ENCODE measurements around the gene ATMIN. TPM values are rescaled to one million over a fixed set of nuclear protein-coding genes. Genes with fewer than 3 reads are reported as not detected.

The ATMIN gene
- total RNA-seq, 5 donors from 2014 or later (not counting 1 experiment from before 2014, with no cell fraction given), result 30.2 to 36.2 (median 31.8) TPM

- no peak for ATAC-seq (replicated peaks in 1 of 4)
- peaks cover 6% of the 10 kb centered on the region for H3K36me3 Mint-ChIP-seq
- POLR2A ChIA-PET, result interaction anchor here in 1 of 2 donors (0.6 kb wide), 1 partner anchor 1941 kb away, joined by 3 read pairs; no protein-coding TSS in a partner anchor
- Histone ChIP-seq H3K27ac (ENCODE audit: low read length) (peak overlapping the region; percentile 96), H3K4me1 (ENCODE audit: control insufficient read depth in 1 of 2, extremely low read depth in 1 of 2, insufficient read depth in 2 of 2, low read length in 2 of 2) (peaks cover 11 to 29% of the 10 kb centered on the region in 2 experiments), H3K9me3 (no peaks in the 10 kb centered on the region), H3K36me3 (ENCODE audit: control insufficient read depth in 2 of 2, extremely low read depth in 1 of 2, insufficient read depth in 1 of 2, low read length in 1 of 2) (no peaks in the 10 kb centered on the region), H3K4me3 (ENCODE audit: control insufficient read depth in 1 of 2, extremely low read depth in 1 of 2, low read length in 1 of 2) (peak overlapping the region; percentile 83 to 91), H3K27me3 (replicated peaks in 1 of 2; ENCODE audit: control insufficient read depth in 2 of 2, extremely low read depth in 1 of 2, insufficient read depth in 2 of 2, low read length in 1 of 2) (no peaks in the 10 kb centered on the region)
- H3K27ac Mint-ChIP-seq, result peak overlapping the region; percentile 100
- H3K9me3 Mint-ChIP-seq, result no peaks in the 10 kb centered on the region
- DNase-seq, result no peak
- no CpG with 5 or more reads among the region's 12 CpGs for WGBS (ENCODE audit: insufficient coverage)
- peak overlapping the region; percentile 88 to 97 (median 93) for H3K4me3 Mint-ChIP-seq
- peaks cover 31 to 35% (median 35%) of the 10 kb centered on the region in 3 donors for H3K4me1 Mint-ChIP-seq
- CTCF ChIA-PET, result interaction anchor here in 1 of 2 donors (0.6 to 4.9 kb wide), 4 partner anchors 10 to 28 kb away, joined by 3 to 29 read pairs (median 3); partner anchors contain the start of gene ATMIN
- no peaks in the 10 kb centered on the region for H3K27me3 Mint-ChIP-seq
Observed at GRCh38 chr16:81008505-81008789, 27.2 kb upstream of the ATMIN start.

- Histone ChIP-seq H3K4me1 (ENCODE audit: control insufficient read depth in 1 of 2, extremely low read depth in 1 of 2, insufficient read depth in 2 of 2, low read length in 2 of 2) (peaks cover 0 to 6% of the 10 kb centered on the region in 2 experiments), H3K27me3 (replicated peaks in 1 of 2; ENCODE audit: control insufficient read depth in 2 of 2, extremely low read depth in 1 of 2, insufficient read depth in 2 of 2, low read length in 1 of 2) (no peaks in the 10 kb centered on the region), H3K4me3 (ENCODE audit: control insufficient read depth in 1 of 2, extremely low read depth in 1 of 2, low read length in 1 of 2) (no peak overlapping the region), H3K36me3 (ENCODE audit: control insufficient read depth in 2 of 2, extremely low read depth in 1 of 2, insufficient read depth in 1 of 2, low read length in 1 of 2) (peaks cover 0 to 8% of the 10 kb centered on the region in 2 donors), H3K27ac (ENCODE audit: low read length) (no peak overlapping the region), H3K9me3 (no peaks in the 10 kb centered on the region)
- ChIA-PET POLR2A (no interaction called here), CTCF (no interaction called here)
- Mint-ChIP-seq H3K36me3 (peaks cover 11% of the 10 kb centered on the region), H3K9me3 (no peaks in the 10 kb centered on the region), H3K27me3 (no peaks in the 10 kb centered on the region), H3K4me3 (no peak overlapping the region), H3K27ac (no peak overlapping the region), H3K4me1 (peaks cover 0 to 9% (median 4%) of the 10 kb centered on the region in 3 donors)
- no peak for DNase-seq
- ATAC-seq (replicated peaks in 1 of 4), result no peak
- 83% methylated on average over 1 of the region's 3 CpGs for WGBS (ENCODE audit: insufficient coverage)
Observed at GRCh38 chr16:81012974-81013373, 22.7 kb upstream of the ATMIN start.

GRCh38 chr16:81014672-81015071 is 21.0 kb upstream of the ATMIN start:
- Histone ChIP-seq H3K27me3 (replicated peaks in 1 of 2; ENCODE audit: control insufficient read depth in 2 of 2, extremely low read depth in 1 of 2, insufficient read depth in 2 of 2, low read length in 1 of 2) (no peaks in the 10 kb centered on the region), H3K9me3 (no peaks in the 10 kb centered on the region), H3K4me1 (ENCODE audit: control insufficient read depth in 1 of 2, extremely low read depth in 1 of 2, insufficient read depth in 2 of 2, low read length in 2 of 2) (no peaks in the 10 kb centered on the region), H3K27ac (ENCODE audit: low read length) (no peak overlapping the region), H3K4me3 (ENCODE audit: control insufficient read depth in 1 of 2, extremely low read depth in 1 of 2, low read length in 1 of 2) (no peak overlapping the region), H3K36me3 (ENCODE audit: control insufficient read depth in 2 of 2, extremely low read depth in 1 of 2, insufficient read depth in 1 of 2, low read length in 1 of 2) (peaks cover 0 to 8% of the 10 kb centered on the region in 2 donors)
- H3K36me3 Mint-ChIP-seq, result peaks cover 11% of the 10 kb centered on the region
- no peak overlapping the region for H3K4me3 Mint-ChIP-seq
- H3K27ac Mint-ChIP-seq, result no peak overlapping the region
- H3K27me3 Mint-ChIP-seq, result no peaks in the 10 kb centered on the region
- no peaks in the 10 kb centered on the region for H3K9me3 Mint-ChIP-seq
- ChIA-PET POLR2A (interaction anchor here in 1 of 2 donors (0.6 kb wide), 2 partner anchors 41 to 716 kb away, joined by 3 to 6 read pairs; no protein-coding TSS in a partner anchor), CTCF (interaction anchor here in 1 of 2 donors (0.7 to 1.3 kb wide), 2 partner anchors 10 to 19 kb away, joined by 3 read pairs; no protein-coding TSS in a partner anchor)
- peaks cover 0 to 3% (median 0%) of the 10 kb centered on the region in 3 donors for H3K4me1 Mint-ChIP-seq
- DNase-seq (no peak), ATAC-seq (replicated peaks in 1 of 4) (no peak)
- no CpG with 5 or more reads among the region's 2 CpGs for WGBS (ENCODE audit: insufficient coverage)

GRCh38 chr16:81018496-81018895 is 17.1 kb upstream of the ATMIN start:
- ChIA-PET CTCF (interaction anchor here (0.6 to 1.4 kb wide), 5 partner anchors 10 to 17 kb away, joined by 3 to 4 read pairs (median 3); no protein-coding TSS in a partner anchor), POLR2A (interaction anchor here in 1 of 2 donors (0.8 to 1.0 kb wide), 2 partner anchors 16 to 161 kb away, joined by 3 to 5 read pairs; no protein-coding TSS in a partner anchor)
- Mint-ChIP-seq H3K27me3 (no peaks in the 10 kb centered on the region), H3K4me1 (peaks cover 0 to 3% (median 0%) of the 10 kb centered on the region in 3 donors), H3K36me3 (peaks cover 16% of the 10 kb centered on the region), H3K4me3 (no peak overlapping the region), H3K9me3 (no peaks in the 10 kb centered on the region), H3K27ac (no peak overlapping the region)
- H3K27ac ChIP-seq (ENCODE audit: low read length), result no peak overlapping the region
- no CpG with 5 or more reads among the region's 2 CpGs for WGBS (ENCODE audit: insufficient coverage)
- H3K4me1 ChIP-seq (ENCODE audit: control insufficient read depth in 1 of 2, extremely low read depth in 1 of 2, insufficient read depth in 2 of 2, low read length in 2 of 2), result no peaks in the 10 kb centered on the region
- H3K4me3 ChIP-seq (ENCODE audit: control insufficient read depth in 1 of 2, extremely low read depth in 1 of 2, low read length in 1 of 2), result no peak overlapping the region
- ATAC-seq (replicated peaks in 1 of 4) (no peak), DNase-seq (no peak)
- no peaks in the 10 kb centered on the region for H3K9me3 ChIP-seq
- peaks cover 8 to 20% of the 10 kb centered on the region in 2 donors for H3K36me3 ChIP-seq (ENCODE audit: control insufficient read depth in 2 of 2, extremely low read depth in 1 of 2, insufficient read depth in 1 of 2, low read length in 1 of 2)
- no peaks in the 10 kb centered on the region for H3K27me3 ChIP-seq (replicated peaks in 1 of 2; ENCODE audit: control insufficient read depth in 2 of 2, extremely low read depth in 1 of 2, insufficient read depth in 2 of 2, low read length in 1 of 2)

GRCh38 chr16:81026429-81026828 is 9.2 kb upstream of the ATMIN start:
- no peak overlapping the region for H3K27ac ChIP-seq (ENCODE audit: low read length)
- no peaks in the 10 kb centered on the region for H3K4me1 Mint-ChIP-seq
- no peaks in the 10 kb centered on the region for H3K27me3 ChIP-seq (replicated peaks in 1 of 2; ENCODE audit: control insufficient read depth in 2 of 2, extremely low read depth in 1 of 2, insufficient read depth in 2 of 2, low read length in 1 of 2)
- peaks cover 14% of the 10 kb centered on the region for H3K36me3 Mint-ChIP-seq
- peaks cover 5% of the 10 kb centered on the region in 2 donors for H3K36me3 ChIP-seq (ENCODE audit: control insufficient read depth in 2 of 2, extremely low read depth in 1 of 2, insufficient read depth in 1 of 2, low read length in 1 of 2)
- H3K4me3 ChIP-seq (ENCODE audit: control insufficient read depth in 1 of 2, extremely low read depth in 1 of 2, low read length in 1 of 2), result no peak overlapping the region
- ATAC-seq (replicated peaks in 1 of 4) (no peak), DNase-seq (no peak)
- CTCF ChIA-PET, result interaction anchor here (0.6 to 0.7 kb wide), 2 partner anchors 22 to 72 kb away, joined by 3 to 4 read pairs; no protein-coding TSS in a partner anchor
- POLR2A ChIA-PET, result no interaction called here
- H3K9me3 Mint-ChIP-seq, result no peaks in the 10 kb centered on the region
- H3K4me1 ChIP-seq (ENCODE audit: control insufficient read depth in 1 of 2, extremely low read depth in 1 of 2, insufficient read depth in 2 of 2, low read length in 2 of 2), result no peaks in the 10 kb centered on the region
- H3K27ac Mint-ChIP-seq, result no peak overlapping the region
- H3K9me3 ChIP-seq, result no peaks in the 10 kb centered on the region
- H3K4me3 Mint-ChIP-seq, result no peak overlapping the region
- WGBS (ENCODE audit: insufficient coverage), result no CpG with 5 or more reads among the region's 4 CpGs
- H3K27me3 Mint-ChIP-seq, result no peaks in the 10 kb centered on the region

GRCh38 chr16:81029930-81030604 is 5.6 kb upstream of the ATMIN start:
- Histone ChIP-seq H3K9me3 (no peaks in the 10 kb centered on the region), H3K27me3 (replicated peaks in 1 of 2; ENCODE audit: control insufficient read depth in 2 of 2, extremely low read depth in 1 of 2, insufficient read depth in 2 of 2, low read length in 1 of 2) (no peaks in the 10 kb centered on the region), H3K27ac (ENCODE audit: low read length) (no peak overlapping the region), H3K36me3 (ENCODE audit: control insufficient read depth in 2 of 2, extremely low read depth in 1 of 2, insufficient read depth in 1 of 2, low read length in 1 of 2) (no peaks in the 10 kb centered on the region), H3K4me3 (ENCODE audit: control insufficient read depth in 1 of 2, extremely low read depth in 1 of 2, low read length in 1 of 2) (no peak overlapping the region), H3K4me1 (ENCODE audit: control insufficient read depth in 1 of 2, extremely low read depth in 1 of 2, insufficient read depth in 2 of 2, low read length in 2 of 2) (no peaks in the 10 kb centered on the region)
- POLR2A ChIA-PET, result no interaction called here
- WGBS (ENCODE audit: insufficient coverage), result no CpG with 5 or more reads among the region's 11 CpGs
- CTCF ChIA-PET, result interaction anchor here (0.6 to 1.2 kb wide), 3 partner anchors 26 to 44 kb away, joined by 3 read pairs; no protein-coding TSS in a partner anchor
- Mint-ChIP-seq H3K4me3 (no peak overlapping the region), H3K27me3 (no peaks in the 10 kb centered on the region), H3K36me3 (peaks cover 7% of the 10 kb centered on the region), H3K27ac (no peak overlapping the region), H3K9me3 (no peaks in the 10 kb centered on the region), H3K4me1 (peaks cover 0 to 2% (median 0%) of the 10 kb centered on the region in 3 donors)
- no peak for ATAC-seq (replicated peaks in 1 of 4)
- no peak for DNase-seq
